ENCODE measurements around the gene DNM3.

DNM3 gene

DNA sequence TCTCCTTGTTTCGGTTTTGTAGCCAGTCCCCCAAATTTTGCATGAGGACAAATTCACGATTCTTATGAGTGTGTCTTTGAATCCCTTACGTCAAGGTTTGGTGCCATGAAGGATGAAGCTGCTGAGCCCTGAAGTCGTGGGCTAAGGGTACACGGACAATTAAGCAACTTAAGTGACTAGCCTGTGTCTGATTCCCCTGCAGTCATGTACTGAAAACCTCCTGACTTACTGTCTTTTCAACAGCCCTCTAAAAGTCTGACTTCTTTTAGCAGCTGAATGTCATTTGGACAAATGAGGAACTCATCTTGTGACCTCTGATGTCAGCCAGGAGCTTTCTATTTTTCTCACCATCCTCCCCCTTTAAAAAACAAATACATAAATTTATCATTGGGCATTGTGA is 552.1 kb downstream of the DNM3 start (continued):
- TF ChIP-seq, protein P1, sequence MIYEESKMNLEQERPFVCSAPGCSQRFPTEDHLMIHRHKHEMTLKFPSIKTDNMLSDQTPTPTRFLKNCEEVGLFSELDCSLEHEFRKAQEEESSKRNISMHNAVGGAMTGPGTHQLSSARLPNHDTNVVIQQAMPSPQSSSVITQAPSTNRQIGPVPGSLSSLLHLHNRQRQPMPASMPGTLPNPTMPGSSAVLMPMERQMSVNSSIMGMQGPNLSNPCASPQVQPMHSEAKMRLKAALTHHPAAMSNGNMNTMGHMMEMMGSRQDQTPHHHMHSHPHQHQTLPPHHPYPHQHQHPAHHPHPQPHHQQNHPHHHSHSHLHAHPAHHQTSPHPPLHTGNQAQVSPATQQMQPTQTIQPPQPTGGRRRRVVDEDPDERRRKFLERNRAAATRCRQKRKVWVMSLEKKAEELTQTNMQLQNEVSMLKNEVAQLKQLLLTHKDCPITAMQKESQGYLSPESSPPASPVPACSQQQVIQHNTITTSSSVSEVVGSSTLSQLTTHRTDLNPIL (CRISPR knock-in tag; IDR thresholded peaks at IDR 0.05; ENCODE audit: low read depth) = no peak

DNA sequence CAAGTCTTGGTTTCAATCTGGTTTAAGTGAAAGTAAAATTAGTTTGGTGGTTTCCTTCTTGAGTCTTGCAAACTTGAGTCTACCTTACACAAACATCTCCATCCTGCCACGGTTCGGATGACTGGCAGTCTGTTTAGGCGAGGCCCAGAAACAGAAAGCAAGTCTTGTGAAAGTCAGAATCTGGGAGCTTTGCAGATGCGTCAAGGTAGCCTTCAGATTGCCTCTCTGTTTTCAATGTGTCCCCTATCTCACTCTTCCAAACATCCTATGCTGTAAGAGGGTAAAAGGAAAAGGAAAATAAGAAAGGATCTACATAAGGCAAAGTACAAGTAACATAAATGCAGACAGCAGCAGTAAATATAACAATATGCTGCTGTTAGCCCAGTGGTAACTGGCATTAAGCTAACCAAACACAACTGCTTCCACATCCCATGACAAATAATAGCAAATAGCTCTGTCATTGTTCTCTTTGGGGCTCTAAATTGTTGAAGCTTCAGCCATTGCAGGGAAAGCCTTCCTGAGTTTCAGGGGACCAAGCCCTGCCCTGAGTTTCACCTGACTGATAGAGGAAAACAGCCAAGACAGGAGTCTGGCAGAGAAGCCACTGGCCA is 552.9 kb downstream of the DNM3 start:
- TF ChIP-seq, protein P2, sequence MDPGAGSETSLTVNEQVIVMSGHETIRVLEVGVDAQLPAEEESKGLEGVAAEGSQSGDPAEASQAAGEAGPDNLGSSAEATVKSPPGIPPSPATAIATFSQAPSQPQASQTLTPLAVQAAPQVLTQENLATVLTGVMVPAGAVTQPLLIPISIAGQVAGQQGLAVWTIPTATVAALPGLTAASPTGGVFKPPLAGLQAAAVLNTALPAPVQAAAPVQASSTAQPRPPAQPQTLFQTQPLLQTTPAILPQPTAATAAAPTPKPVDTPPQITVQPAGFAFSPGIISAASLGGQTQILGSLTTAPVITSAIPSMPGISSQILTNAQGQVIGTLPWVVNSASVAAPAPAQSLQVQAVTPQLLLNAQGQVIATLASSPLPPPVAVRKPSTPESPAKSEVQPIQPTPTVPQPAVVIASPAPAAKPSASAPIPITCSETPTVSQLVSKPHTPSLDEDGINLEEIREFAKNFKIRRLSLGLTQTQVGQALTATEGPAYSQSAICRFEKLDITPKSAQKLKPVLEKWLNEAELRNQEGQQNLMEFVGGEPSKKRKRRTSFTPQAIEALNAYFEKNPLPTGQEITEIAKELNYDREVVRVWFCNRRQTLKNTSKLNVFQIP (CRISPR knock-in tag; IDR thresholded peaks at IDR 0.05; ENCODE audit: borderline replicate concordance, low read depth) = no peak
- TF ChIP-seq ZFP3 (CRISPR knock-in tag; IDR thresholded peaks at IDR 0.05) = no peak
- TF ChIP-seq ZFP30 (CRISPR knock-in tag; IDR thresholded peaks at IDR 0.05) = no peak
- no peak for TF ChIP-seq BACH2 (CRISPR knock-in tag; IDR thresholded peaks at IDR 0.05; ENCODE audit: borderline replicate concordance)
- TF ChIP-seq ISL1 (CRISPR knock-in tag; IDR thresholded peaks at IDR 0.05) = no peak
- TF ChIP-seq OSR1 (CRISPR knock-in tag; IDR thresholded peaks at IDR 0.05) = no peak
- TF ChIP-seq, protein P1 (CRISPR knock-in tag; IDR thresholded peaks at IDR 0.05; ENCODE audit: low read depth) = no peak
- TF ChIP-seq ZNF70 (CRISPR knock-in tag; IDR thresholded peaks at IDR 0.05) = no peak
- TF ChIP-seq PPARA (CRISPR knock-in tag; IDR thresholded peaks at IDR 0.05; ENCODE audit: borderline replicate concordance) = no peak
- TF ChIP-seq CSDC2 (CRISPR knock-in tag; IDR thresholded peaks at IDR 0.05) = no peak
- TF ChIP-seq, protein P3, sequence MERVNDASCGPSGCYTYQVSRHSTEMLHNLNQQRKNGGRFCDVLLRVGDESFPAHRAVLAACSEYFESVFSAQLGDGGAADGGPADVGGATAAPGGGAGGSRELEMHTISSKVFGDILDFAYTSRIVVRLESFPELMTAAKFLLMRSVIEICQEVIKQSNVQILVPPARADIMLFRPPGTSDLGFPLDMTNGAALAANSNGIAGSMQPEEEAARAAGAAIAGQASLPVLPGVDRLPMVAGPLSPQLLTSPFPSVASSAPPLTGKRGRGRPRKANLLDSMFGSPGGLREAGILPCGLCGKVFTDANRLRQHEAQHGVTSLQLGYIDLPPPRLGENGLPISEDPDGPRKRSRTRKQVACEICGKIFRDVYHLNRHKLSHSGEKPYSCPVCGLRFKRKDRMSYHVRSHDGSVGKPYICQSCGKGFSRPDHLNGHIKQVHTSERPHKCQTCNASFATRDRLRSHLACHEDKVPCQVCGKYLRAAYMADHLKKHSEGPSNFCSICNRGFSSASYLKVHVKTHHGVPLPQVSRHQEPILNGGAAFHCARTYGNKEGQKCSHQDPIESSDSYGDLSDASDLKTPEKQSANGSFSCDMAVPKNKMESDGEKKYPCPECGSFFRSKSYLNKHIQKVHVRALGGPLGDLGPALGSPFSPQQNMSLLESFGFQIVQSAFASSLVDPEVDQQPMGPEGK (CRISPR knock-in tag; IDR thresholded peaks at IDR 0.05; ENCODE audit: borderline replicate concordance) = no peak
- TF ChIP-seq GLIS3 (CRISPR knock-in tag; IDR thresholded peaks at IDR 0.05) = no peak
- ATAC-seq = no peak

DNA sequence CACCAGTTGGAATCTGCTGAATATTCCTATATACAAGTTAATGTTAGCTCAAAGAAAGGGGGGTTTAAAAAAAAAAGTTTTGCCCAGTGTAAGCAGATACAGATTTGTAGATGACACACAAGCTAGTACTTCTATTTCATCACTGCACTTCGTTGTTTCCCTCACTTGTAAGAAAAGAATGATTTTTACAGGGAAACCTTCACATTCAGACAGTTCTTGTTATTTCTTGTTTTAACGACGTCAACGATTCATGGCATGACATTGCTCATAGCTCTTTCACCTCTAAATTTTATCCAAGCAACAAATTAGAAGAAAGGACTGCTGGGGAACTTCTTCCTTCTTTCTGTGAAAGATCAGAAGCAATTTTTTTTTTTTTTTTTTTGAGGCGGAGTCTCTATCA is 553.5 kb downstream of the DNM3 start:
- no peak for TF ChIP-seq SNAI2 (CRISPR knock-in tag; IDR thresholded peaks at IDR 0.05)
- TF ChIP-seq OSR1 (CRISPR knock-in tag; IDR thresholded peaks at IDR 0.05) = no peak
- TF ChIP-seq, protein P4, sequence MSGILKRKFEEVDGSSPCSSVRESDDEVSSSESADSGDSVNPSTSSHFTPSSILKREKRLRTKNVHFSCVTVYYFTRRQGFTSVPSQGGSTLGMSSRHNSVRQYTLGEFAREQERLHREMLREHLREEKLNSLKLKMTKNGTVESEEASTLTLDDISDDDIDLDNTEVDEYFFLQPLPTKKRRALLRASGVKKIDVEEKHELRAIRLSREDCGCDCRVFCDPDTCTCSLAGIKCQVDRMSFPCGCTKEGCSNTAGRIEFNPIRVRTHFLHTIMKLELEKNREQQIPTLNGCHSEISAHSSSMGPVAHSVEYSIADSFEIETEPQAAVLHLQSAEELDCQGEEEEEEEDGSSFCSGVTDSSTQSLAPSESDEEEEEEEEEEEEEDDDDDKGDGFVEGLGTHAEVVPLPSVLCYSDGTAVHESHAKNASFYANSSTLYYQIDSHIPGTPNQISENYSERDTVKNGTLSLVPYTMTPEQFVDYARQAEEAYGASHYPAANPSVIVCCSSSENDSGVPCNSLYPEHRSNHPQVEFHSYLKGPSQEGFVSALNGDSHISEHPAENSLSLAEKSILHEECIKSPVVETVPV (CRISPR knock-in tag; IDR thresholded peaks at IDR 0.05) = no peak
- TF ChIP-seq ZNF565 (CRISPR knock-in tag; conservative IDR thresholded peaks at IDR 0.05; ENCODE audit: low read depth) = no peak
- no peak for ATAC-seq

DNA sequence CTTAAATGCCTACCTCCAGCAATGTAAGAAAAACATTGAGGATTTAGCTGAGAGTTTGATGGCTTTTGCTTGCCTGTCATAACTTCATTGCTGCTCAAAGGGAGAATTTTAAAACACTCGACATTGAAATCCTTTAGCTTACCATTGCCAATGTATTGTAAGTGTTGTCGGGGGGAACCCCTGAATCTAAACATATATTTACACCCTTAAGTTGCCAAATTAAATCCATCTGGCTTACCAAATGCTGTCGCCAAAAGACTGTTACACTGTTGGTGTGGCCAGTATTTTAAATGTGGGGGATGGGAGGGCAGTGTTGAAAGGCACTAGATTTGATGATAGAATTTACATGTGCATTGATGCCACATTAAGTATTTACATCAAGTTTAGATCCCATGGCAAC is 554.3 kb downstream of the DNM3 start:
- TF ChIP-seq ISL1 (CRISPR knock-in tag; IDR thresholded peaks at IDR 0.05) = no peak
- TF ChIP-seq CSDC2 (CRISPR knock-in tag; IDR thresholded peaks at IDR 0.05) = no peak
- TF ChIP-seq, protein P4 (CRISPR knock-in tag; IDR thresholded peaks at IDR 0.05) = no peak
- TF ChIP-seq RARB (CRISPR knock-in tag; IDR thresholded peaks at IDR 0.05) = no peak
- TF ChIP-seq PPARA (CRISPR knock-in tag; IDR thresholded peaks at IDR 0.05; ENCODE audit: borderline replicate concordance) = no peak
- TF ChIP-seq, protein P1 (CRISPR knock-in tag; IDR thresholded peaks at IDR 0.05; ENCODE audit: low read depth) = no peak
- TF ChIP-seq ZFP3 (CRISPR knock-in tag; IDR thresholded peaks at IDR 0.05) = no peak
- no peak for ATAC-seq

Measured in SK-N-SH treated with all-trans-retinoic acid at 6 μM for 48 hours (cell line).